ENCODE results near the gene ANP32E.

DNA sequence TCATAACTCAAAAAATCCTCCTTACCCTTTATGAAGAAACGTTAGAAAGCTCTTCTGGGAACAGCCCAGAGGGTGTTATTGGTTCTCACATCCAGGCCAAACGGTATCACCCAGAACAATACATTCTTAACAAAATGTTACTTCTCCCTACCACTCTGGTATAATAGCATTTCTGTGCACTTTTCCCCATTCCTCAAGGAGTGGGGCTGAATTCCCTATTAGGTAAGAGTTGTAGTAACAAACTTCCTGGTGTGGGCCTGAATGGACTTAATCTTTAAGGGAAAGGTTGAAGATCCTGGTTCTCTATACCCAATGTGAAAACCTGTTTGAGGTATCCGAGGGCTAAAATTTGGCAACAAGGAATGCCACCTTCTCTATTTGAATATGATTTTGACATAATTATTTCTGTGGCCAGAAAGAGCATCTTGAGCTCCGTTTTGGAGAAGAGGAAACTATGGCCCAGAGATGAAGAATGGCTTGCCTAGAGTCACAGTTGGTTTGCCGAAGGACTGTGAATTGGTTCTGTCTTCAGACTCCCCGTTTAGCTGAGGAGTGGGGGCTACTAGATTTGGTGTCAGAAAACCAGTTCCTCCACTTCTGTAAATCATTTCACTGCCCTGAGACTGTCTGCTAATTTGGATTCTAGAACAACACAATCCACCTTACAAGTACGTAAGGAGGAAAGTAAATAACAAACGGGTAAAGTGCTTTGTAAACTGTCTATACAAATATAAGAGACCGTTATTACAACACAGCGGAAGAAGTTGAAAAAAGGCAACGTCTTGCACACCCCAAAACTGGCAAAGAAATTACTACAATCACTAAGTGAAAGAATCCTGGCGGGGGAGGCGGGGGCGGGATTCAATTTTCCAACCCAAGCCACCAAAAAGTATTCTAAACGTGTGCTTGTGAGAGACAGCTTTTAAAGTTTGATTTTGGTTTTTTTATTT is 2.3 kb downstream of the ANP32E start:
- TF ChIP-seq EZH2 (IDR thresholded peaks at IDR 0.05; ENCODE audit: insufficient read depth, poor library complexity, severe bottlenecking) (no peak), EZH2phosphoT487 (IDR thresholded peaks at IDR 0.05; ENCODE audit: insufficient read depth, low read depth) (no peak)
